HFFc6 (cell line): ENCODE data around the gene NEUROD1. TPM values are rescaled to one million over a fixed set of nuclear protein-coding genes. Genes with fewer than 3 reads are reported as not detected.

Source experiments
- DNase-seq: peaks from one replicate; pipeline ENCODE4 v3.0.0-alpha.2; 2018
- H3K27ac Mint-ChIP-seq: 2 replicates; pipeline ENCODE4 v1.8.0; 2020; ENCODE audit warnings: mild to moderate bottlenecking, mixed read lengths
- H3K27me3 Mint-ChIP-seq: 2 replicates; pipeline ENCODE4 v1.8.0; 2021; ENCODE audit warnings: mild to moderate bottlenecking, moderate library complexity, mixed read lengths; ENCODE audit not compliant: insufficient read depth
- H3K36me3 Mint-ChIP-seq: 2 replicates; pipeline ENCODE4 v1.8.0; 2021; ENCODE audit warnings: low read depth, mixed read lengths
- H3K4me1 Mint-ChIP-seq: 2 replicates; pipeline ENCODE4 v1.8.0; 2020; ENCODE audit warnings: low read depth, mixed read lengths
- H3K4me3 Mint-ChIP-seq: 2 replicates; pipeline ENCODE4 v1.8.0; 2020; ENCODE audit warnings: mild to moderate bottlenecking, moderate library complexity, mixed read lengths
- H3K9me3 Mint-ChIP-seq: 2 replicates; pipeline ENCODE4 v1.8.0; 2020; ENCODE audit warnings: mild to moderate bottlenecking, mixed read lengths
- total RNA-seq, 6 experiments: library from RNA; stranded (reverse); fragmentation: NEBNext Ultra II Directional; extraction: Animal tissue kit (Norgen Biotek cat#: 25700); gene quantifications; 2 replicates in 1 of 6; 3 replicates in 5 of 6; pipeline ENCODE4 v1.2.3, GENCODE V29; 2021
- TF ChIP-seq, protein P1 (sequence below): fragments of 200-600 bp; sonication (generic); IDR thresholded peaks from 2 replicates; pipeline ENCODE4 v1.5.0; 2021; ENCODE audit warnings: antibody characterized with exemption, mild to moderate bottlenecking

Gene NEUROD1
- total RNA-seq, 6 experiments from 2014 or later, result not detected

- Mint-ChIP-seq H3K36me3 (peaks cover 4% of the 10 kb centered on the region; the same call in 1 of the 2 replicates), H3K9me3 (peaks cover 6% of the 10 kb centered on the region; the same call in 1 of the 2 replicates), H3K27me3 (peaks cover 29% of the 10 kb centered on the region), H3K27ac (no peak overlapping the region), H3K4me3 (no peak overlapping the region), H3K4me1 (peaks cover 11% of the 10 kb centered on the region; the same call in 1 of the 2 replicates)
- TF ChIP-seq, protein P1, sequence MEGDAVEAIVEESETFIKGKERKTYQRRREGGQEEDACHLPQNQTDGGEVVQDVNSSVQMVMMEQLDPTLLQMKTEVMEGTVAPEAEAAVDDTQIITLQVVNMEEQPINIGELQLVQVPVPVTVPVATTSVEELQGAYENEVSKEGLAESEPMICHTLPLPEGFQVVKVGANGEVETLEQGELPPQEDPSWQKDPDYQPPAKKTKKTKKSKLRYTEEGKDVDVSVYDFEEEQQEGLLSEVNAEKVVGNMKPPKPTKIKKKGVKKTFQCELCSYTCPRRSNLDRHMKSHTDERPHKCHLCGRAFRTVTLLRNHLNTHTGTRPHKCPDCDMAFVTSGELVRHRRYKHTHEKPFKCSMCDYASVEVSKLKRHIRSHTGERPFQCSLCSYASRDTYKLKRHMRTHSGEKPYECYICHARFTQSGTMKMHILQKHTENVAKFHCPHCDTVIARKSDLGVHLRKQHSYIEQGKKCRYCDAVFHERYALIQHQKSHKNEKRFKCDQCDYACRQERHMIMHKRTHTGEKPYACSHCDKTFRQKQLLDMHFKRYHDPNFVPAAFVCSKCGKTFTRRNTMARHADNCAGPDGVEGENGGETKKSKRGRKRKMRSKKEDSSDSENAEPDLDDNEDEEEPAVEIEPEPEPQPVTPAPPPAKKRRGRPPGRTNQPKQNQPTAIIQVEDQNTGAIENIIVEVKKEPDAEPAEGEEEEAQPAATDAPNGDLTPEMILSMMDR, result no peak
- DNase-seq, result no peak
Observed at GRCh38 chr2:181675254-181675653, 5.1 kb downstream of the NEUROD1 start.

DNA sequence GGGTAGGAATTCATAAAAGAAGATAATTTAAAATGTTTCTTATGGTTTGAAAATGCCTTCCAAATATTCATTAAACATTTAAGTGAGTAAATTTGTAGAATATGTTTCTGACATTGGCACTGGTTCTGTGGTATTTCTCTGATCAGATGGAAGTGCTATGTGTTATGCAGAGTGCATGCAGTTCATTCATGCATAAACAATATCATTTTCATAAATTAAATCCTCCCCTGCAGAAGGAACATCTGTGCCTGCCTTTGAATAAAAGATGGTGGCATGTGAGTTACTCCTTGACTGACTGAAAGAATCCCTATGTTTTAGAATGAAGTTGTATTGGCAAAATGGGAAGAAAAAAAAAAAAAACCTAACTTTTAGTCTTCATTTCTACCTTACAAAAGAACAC, 5.9 kb downstream of the NEUROD1 start:
- TF ChIP-seq, protein P1, result no peak
- Mint-ChIP-seq H3K4me3 (no peak overlapping the region), H3K27ac (no peak overlapping the region), H3K27me3 (peaks cover 25% of the 10 kb centered on the region), H3K4me1 (peaks cover 6% of the 10 kb centered on the region; the same call in 1 of the 2 replicates), H3K36me3 (peaks cover 4% of the 10 kb centered on the region; the same call in 1 of the 2 replicates), H3K9me3 (peaks cover 6% of the 10 kb centered on the region; the same call in 1 of the 2 replicates)
- no peak for DNase-seq

- TF ChIP-seq, protein P1, result no peak
- no peak overlapping the region for H3K27ac Mint-ChIP-seq
- no peak overlapping the region for H3K4me3 Mint-ChIP-seq
- no peaks in the 10 kb centered on the region for H3K4me1 Mint-ChIP-seq
- no peak for DNase-seq
- H3K36me3 Mint-ChIP-seq, result no peaks in the 10 kb centered on the region
- H3K27me3 Mint-ChIP-seq, result peaks cover 25% of the 10 kb centered on the region
- H3K9me3 Mint-ChIP-seq, result no peaks in the 10 kb centered on the region; the same call in 1 of the 2 replicates
Observed at GRCh38 chr2:181673173-181673572, 7.1 kb downstream of the NEUROD1 start.

DNA sequence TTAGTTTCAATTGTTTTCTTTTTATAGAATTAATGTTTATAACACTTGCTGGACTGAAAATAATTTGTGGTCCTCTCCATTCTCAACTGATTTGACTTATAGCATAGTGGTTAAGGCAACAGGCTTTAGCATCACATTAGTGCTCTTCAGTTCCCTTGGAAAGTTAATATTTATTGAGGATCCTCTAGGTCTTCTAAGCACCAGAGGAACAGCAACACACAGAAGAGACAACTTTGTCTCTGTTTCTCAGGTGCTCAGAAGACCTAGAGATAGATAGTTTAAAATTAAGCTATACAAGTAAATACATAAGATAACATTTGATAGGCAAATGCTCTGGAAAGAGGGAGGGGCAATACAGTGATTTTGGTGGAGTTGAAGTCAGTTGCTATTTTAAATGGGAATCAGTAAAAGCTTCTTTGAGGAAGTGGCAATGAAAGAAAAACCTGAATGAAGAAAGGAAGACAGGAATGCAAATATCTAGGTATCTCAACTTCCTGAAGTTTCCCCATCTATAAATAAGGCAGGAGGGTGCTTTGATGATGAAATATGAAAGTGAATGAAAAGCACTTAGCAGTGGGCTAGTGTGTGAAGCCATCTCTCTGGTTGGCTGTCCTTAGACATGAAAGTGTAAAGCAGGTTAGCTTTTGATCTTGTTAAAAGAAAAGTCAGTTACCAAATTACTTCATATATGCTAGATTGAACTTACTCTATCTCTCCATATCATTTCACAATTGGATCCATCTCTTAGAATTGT, 7.9 kb downstream of the NEUROD1 start:
- Mint-ChIP-seq H3K4me3 (no peak overlapping the region), H3K36me3 (no peaks in the 10 kb centered on the region), H3K27ac (no peak overlapping the region), H3K4me1 (no peaks in the 10 kb centered on the region), H3K27me3 (peaks cover 21% of the 10 kb centered on the region), H3K9me3 (no peaks in the 10 kb centered on the region)
- TF ChIP-seq, protein P1, result no peak
- no peak for DNase-seq

DNA sequence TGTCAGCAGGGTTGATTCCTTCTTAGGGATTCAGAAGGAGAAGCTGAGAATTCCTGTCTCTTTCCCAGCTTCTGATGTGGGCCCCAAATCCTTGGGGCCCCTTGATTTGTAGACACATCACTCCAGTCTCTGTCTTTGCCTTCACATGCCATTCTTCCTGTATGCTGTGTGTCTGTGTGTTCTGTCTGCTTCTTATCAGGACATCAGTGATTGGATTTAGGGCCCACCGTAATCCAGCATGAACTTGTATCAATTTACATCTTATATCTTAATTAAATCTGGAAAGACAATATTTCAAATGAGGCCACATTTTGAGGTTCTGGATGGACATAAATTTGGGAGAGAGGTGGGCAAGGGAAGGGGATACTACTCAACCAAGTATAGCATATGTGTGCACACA, 9.7 kb downstream of the NEUROD1 start:
- Mint-ChIP-seq H3K27ac (no peak overlapping the region), H3K9me3 (peaks cover 10% of the 10 kb centered on the region), H3K27me3 (peaks cover 23% of the 10 kb centered on the region), H3K36me3 (peaks cover 3% of the 10 kb centered on the region; the same call in 1 of the 2 replicates), H3K4me3 (no peak overlapping the region), H3K4me1 (no peaks in the 10 kb centered on the region)
- no peak for DNase-seq
- TF ChIP-seq, protein P1, result no peak
